Gastroesophageal sphincter (tissue), 4 donors: ENCODE data around the gene UQCC2. TPM values are rescaled to one million over a fixed set of nuclear protein-coding genes. Genes with fewer than 3 reads are reported as not detected.

Experiments
- ATAC-seq: fragments of 150-250 bp; one replicate; pipeline ENCODE4 v1.9.1; 2016; ENCODE audit warnings: mild to moderate bottlenecking, moderate library complexity
- H3K27ac ChIP-seq, 4 donors: fragments of 200-600 bp; sonication (generic) in 3 of 4; 1 replicate in 3 of 4; 2 replicates in 1 of 4; pipeline ENCODE4 v1.5.1; 2016 to 2019
- H3K27me3 ChIP-seq: fragments of 200-600 bp; sonication (generic); one replicate; pipeline ENCODE4 v1.5.1; 2019
- H3K36me3 ChIP-seq, 2 donors: fragments of 200-600 bp; sonication (generic); one replicate each; pipeline ENCODE4 v1.5.1; 2019; ENCODE audit warnings: control low read depth in 1 of 2
- H3K4me1 ChIP-seq, 3 donors: fragments of 200-600 bp; sonication (generic); 1 replicate in 2 of 3; 2 replicates in 1 of 3; pipeline ENCODE4 v1.5.1; 2016 to 2019; ENCODE audit warnings: control low read depth in 2 of 3
- H3K4me3 ChIP-seq, 2 donors: fragments of 200-600 bp; sonication (generic); one replicate each; pipeline ENCODE4 v1.5.1; 2019; ENCODE audit warnings: mild to moderate bottlenecking in 1 of 2, moderate library complexity in 1 of 2
- H3K9me3 ChIP-seq, 3 donors: fragments of 200-600 bp; sonication (generic); one replicate each; pipeline ENCODE4 v1.5.1; 2017 to 2019; ENCODE audit warnings: control low read depth in 2 of 3
- CTCF ChIP-seq, 4 experiments: fragments of 200-600 bp in 2 of 4; fragments of 450-650 bp in 2 of 4; sonication (generic) in 1 of 4; IDR thresholded peaks; one replicate each; pipeline ENCODE4 v1.5.1; 2017 to 2019; ENCODE audit warnings: antibody characterized with exemption in 4 of 4, mild to moderate bottlenecking in 2 of 4, moderate library complexity in 2 of 4
- EP300 ChIP-seq: sonication (generic); formaldehyde crosslinking; IDR thresholded peaks from one replicate; pipeline ENCODE4 v1.6.1; 2017; ENCODE audit warnings: antibody characterized with exemption, mild to moderate bottlenecking
- POLR2A ChIP-seq, 2 donors: fragments of 450-650 bp; IDR thresholded peaks; one replicate each; pipeline ENCODE4 v1.6.1; 2017; ENCODE audit warnings: antibody characterized with exemption in 2 of 2, mild to moderate bottlenecking in 2 of 2, moderate library complexity in 1 of 2
- POLR2AphosphoS5 ChIP-seq: sonication (generic); formaldehyde crosslinking; IDR thresholded peaks from one replicate; pipeline ENCODE4 v1.6.1; 2017; ENCODE audit warnings: antibody characterized with exemption
- WGBS, 2 donors: methylation state at CpG; one replicate each; pipeline ENCODE4 v1.1.5; 2018; ENCODE audit warnings: low coverage in 1 of 2; 5-methylcytosine and 5-hydroxymethylcytosine counted together
- total RNA-seq, 4 donors: library from RNA; depleted of rRNA; stranded (reverse); fragments of >200 nt; gene quantifications; one replicate each; pipeline ENCODE4 v1.1.0, GENCODE V29; 2016

UQCC2 gene
- total RNA-seq: 10 to 100 TPM; 14.5 to 25.3 (median 17.7) TPM

DNA sequence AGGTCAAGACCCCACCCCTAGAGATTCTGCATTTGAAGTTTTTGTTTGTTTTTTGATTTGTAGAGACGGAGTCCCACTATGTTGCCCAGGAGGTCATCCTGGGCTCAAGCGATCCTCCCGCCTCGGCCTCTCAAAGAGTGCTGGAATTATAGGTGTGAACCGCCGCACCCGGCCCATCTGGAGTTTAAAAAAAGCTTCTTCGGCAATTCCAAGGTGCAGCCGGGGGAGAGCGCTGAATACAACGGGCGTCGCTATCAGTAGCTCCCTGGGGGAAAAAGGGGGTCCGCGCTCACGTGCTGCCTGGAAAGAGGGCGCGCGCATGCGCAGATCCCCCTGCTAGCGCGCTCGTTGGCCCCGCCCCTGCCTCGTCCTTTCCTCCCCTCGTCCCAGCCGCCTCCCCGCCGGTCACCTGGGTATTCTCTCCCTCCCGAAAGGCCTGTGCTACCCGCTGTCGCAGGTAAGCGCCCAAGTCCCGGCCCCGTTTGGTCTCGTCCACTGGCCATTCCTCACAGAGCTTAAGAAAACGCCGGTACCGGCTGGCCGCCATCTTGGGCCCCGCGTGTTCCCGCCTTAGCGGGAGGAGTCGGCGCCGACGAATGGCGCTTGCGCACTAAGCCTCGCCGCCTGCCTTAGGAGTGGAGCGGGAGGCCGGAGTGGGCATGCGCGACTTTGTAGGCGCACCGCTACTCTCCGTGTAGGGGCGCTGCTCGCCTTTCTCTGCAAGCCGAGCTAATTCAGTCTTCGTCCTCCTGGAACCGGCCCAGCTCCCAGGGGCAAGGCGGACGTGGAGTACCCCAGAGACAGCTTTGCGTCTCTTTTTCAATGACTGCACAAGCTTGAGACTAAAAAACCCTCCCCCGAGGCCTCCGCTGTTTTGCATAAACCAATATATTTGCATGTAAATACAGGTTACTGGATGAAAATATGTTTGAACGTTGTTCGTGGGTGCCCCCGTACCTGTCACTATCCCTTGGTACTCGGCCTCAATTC, at the start of gene UQCC2:
Gene UQCC2 (minus strand): TSS at position 561 of the 990 bp plus-strand sequence. CDS start 14 bp downstream, at position 547.
- Histone ChIP-seq H3K4me1 (peaks cover 0 to 19% (median 6%) of the 10 kb centered on the region in 3 donors), H3K4me3 (peak within 1 kb of the TSS; percentile 62 to 79), H3K9me3 (no peaks in the 10 kb centered on the region), H3K36me3 (peaks cover 0 to 24% of the 10 kb centered on the region in 2 donors), H3K27ac (peak within 1 kb of the TSS; percentile 55 to 97 (median 90)), H3K27me3 (no peaks in the 10 kb centered on the region)
- TF ChIP-seq CTCF (IDR thresholded peaks at IDR 0.05) (peak in 3 of 4 experiments; percentile 37 to 84 (median 59)), POLR2AphosphoS5 (peak; percentile 70), POLR2A (IDR thresholded peaks at IDR 0.05) (peak; percentile 64 to 71), EP300 (no peak)
- 2 to 4% methylated on average over 6 to 21 of the region's 73 CpGs for WGBS, 2 donors
- ATAC-seq: peak; percentile 99

GRCh38 chr6:33759887-33760629, 48.6 kb upstream of the UQCC2 start:
- WGBS, 2 donors: 60 to 86% methylated on average over 1 to 7 of the region's 9 CpGs
- Histone ChIP-seq H3K9me3 (no peaks in the 10 kb centered on the region), H3K27me3 (peaks cover 6% of the 10 kb centered on the region), H3K27ac (no peak overlapping the region), H3K4me3 (no peak overlapping the region), H3K36me3 (no peaks in the 10 kb centered on the region), H3K4me1 (peaks cover 0 to 7% (median 0%) of the 10 kb centered on the region in 3 donors)
- no peak for ATAC-seq
- TF ChIP-seq POLR2AphosphoS5: no peak
- no peak for TF ChIP-seq CTCF (IDR thresholded peaks at IDR 0.05)
- TF ChIP-seq EP300: no peak
- no peak for TF ChIP-seq POLR2A (IDR thresholded peaks at IDR 0.05)

DNA sequence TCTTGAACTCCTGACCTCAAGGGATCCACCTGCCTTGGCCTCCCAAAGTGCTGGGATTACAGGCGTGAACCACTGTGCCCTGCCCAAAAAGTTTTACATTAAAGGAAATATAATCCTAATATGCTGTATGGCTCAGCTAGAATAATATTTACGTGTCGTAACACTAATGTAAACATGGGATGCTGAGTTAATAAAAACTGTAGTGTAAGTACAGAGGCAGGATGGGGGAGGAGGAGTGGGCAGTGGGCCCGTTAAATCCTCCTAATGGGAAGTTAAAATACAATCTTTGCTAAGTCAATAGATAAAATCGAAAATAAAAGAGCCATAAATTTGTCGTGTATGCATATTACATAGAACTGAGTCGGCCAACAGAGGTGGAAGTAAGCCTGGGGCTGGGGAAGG, 47.3 kb upstream of the UQCC2 start:
- H3K4me1 ChIP-seq: peaks cover 0 to 7% (median 0%) of the 10 kb centered on the region in 3 donors
- peaks cover 16% of the 10 kb centered on the region for H3K27me3 ChIP-seq
- H3K36me3 ChIP-seq: no peaks in the 10 kb centered on the region
- no peaks in the 10 kb centered on the region for H3K9me3 ChIP-seq
- no peak overlapping the region for H3K4me3 ChIP-seq
- WGBS, 2 donors: 39 to 47% methylated on average over 6 to 7 of the region's 7 CpGs
- no peak overlapping the region for H3K27ac ChIP-seq
- TF ChIP-seq POLR2AphosphoS5 (no peak), EP300 (no peak), CTCF (IDR thresholded peaks at IDR 0.05) (no peak), POLR2A (IDR thresholded peaks at IDR 0.05) (no peak)
- no peak for ATAC-seq

GRCh38 chr6:33757906-33758305, 46.4 kb upstream of the UQCC2 start:
- 82% methylated on average over 9 of the region's 10 CpGs; no CpG with 5 or more reads in 1 of the 2 donors for WGBS, 2 donors
- no peak overlapping the region for H3K4me3 ChIP-seq
- H3K27ac ChIP-seq: no peak overlapping the region
- no peak for ATAC-seq
- no peaks in the 10 kb centered on the region for H3K9me3 ChIP-seq
- peaks cover 0 to 7% (median 0%) of the 10 kb centered on the region in 3 donors for H3K4me1 ChIP-seq
- H3K27me3 ChIP-seq: peaks cover 16% of the 10 kb centered on the region
- H3K36me3 ChIP-seq: no peaks in the 10 kb centered on the region
- TF ChIP-seq POLR2A (IDR thresholded peaks at IDR 0.05): no peak
- no peak for TF ChIP-seq CTCF (IDR thresholded peaks at IDR 0.05)
- TF ChIP-seq POLR2AphosphoS5: no peak
- TF ChIP-seq EP300: no peak
